ENCODE measurements around the gene TMEM63C.

DNA sequence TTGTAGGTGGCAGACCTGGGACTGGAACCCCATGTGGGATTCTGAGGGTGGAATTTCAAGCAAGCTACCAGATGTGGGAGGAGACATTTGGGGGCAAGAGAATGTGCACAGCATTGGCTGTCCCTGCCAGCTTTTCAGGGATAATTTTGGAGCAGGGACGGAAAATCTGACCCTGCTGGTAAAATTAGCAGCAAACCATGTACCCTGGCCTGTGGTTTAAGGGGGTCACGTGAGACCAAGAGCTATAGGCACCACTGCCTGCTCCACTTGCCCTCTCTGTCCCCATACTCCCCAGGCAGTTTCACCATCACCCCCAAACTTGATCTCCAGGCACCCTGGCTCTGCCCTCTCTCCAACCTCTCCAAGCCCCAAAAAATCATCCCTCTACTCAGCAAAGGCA, 26.5 kb upstream of the TMEM63C start:
- TF ChIP-seq, protein P1, sequence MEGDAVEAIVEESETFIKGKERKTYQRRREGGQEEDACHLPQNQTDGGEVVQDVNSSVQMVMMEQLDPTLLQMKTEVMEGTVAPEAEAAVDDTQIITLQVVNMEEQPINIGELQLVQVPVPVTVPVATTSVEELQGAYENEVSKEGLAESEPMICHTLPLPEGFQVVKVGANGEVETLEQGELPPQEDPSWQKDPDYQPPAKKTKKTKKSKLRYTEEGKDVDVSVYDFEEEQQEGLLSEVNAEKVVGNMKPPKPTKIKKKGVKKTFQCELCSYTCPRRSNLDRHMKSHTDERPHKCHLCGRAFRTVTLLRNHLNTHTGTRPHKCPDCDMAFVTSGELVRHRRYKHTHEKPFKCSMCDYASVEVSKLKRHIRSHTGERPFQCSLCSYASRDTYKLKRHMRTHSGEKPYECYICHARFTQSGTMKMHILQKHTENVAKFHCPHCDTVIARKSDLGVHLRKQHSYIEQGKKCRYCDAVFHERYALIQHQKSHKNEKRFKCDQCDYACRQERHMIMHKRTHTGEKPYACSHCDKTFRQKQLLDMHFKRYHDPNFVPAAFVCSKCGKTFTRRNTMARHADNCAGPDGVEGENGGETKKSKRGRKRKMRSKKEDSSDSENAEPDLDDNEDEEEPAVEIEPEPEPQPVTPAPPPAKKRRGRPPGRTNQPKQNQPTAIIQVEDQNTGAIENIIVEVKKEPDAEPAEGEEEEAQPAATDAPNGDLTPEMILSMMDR (IDR thresholded peaks at IDR 0.05), result no peak
- TF ChIP-seq POLR2A (IDR thresholded peaks at IDR 0.05), result no peak
